Frontal cortex (tissue), 4 donors: ENCODE data around the gene CTPS1. TPM values are rescaled to one million over a fixed set of nuclear protein-coding genes. Genes with fewer than 3 reads are reported as not detected.

ENCODE experiments used
- DNase-seq, 2 donors: peaks; one replicate each; pipeline ENCODE4 v3.0.0; 2012; ENCODE audit warnings: low spot score in 2 of 2
- FAIRE-seq: peaks from 2 replicates; lab custom pipeline; 2012; peaks lifted over from hg19 to GRCh38; lab: Jason Lieb, UNC
- small RNA-seq: library from RNA; depleted of rRNA; stranded (forward); fragments of <200 nt; gene quantifications from one replicate; pipeline ENCODE3, GENCODE V24; 2014
- total RNA-seq: library from RNA; depleted of rRNA; stranded (reverse); fragments of >200 nt; gene quantifications from one replicate; pipeline ENCODE4 v1.2.3, GENCODE V29; 2014
- donor health status: control.
- donor health status: control.
- donor health status: control.

Gene CTPS1
- total RNA-seq, 1 donor from 2014 or later: 14.7 TPM

DNA sequence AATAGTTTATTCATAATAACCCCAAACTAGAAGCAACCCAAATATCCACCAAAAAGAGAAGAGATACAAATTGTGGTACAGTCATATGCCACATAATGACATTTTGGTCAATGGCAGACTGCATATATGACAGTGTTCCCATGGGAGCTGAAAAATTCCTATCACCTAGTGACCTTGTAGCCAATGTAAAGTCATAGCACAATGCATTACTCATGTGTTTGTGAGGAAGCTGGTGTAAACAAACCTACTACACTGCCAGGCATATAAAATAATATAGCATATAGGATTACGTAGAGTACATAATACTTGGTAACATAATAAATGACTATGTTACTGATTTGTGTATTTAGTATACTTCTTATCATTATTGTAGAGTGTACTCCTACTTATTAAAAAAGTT lies 71.5 kb downstream of the CTPS1 start:
- no peak for FAIRE-seq
- DNase-seq: no peak

DNA sequence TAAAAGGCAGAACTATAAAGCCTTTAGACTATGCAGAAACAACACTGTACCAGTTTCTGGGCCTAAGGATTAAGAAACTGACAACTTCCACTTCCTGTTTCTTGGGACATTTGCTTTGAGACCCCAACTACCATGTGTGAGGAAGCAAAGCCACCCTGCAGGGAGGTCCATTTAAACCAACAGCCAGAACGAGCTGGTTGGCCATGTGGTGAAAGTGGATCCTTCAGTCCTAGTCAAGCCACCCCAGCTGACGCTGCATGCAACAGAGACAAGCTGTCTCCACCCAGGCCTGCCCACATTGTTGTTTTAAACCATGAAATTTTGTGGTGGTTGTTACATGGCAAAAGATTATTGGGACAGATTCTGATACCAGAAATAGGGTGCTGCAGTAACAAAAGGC lies 73.8 kb downstream of the CTPS1 start:
- DNase-seq (no peak), FAIRE-seq (no peak)

DNA sequence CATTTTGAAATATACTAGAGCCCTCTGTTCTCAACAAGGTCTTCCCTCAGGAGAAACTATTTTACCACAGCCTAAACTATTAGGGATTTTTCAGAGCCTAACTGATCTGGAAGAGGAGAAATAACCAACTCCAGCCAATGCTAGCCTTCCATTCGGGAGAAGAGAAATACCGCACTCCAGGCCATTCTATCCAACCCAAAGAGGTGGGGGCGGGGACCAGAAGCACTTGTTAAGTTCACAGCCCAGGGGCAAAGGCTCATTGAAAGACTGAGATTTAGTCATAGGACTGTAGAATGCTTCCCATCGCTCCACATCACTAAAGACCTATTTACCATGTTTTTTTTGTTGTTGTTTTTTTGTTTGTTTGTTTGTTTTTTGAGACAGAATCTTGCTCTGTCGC lies 77.4 kb downstream of the CTPS1 start:
- FAIRE-seq (no peak), DNase-seq (no peak)

Small RNAs within 50 kb of the gene (small RNA-seq; reads per million reads assigned to genes)
- gene UBE2V1P8: not detected

Other genes with a start within 250 kb of the CTPS1 start
- 1.2 TPM for gene KCNQ4, start 195.9 kb upstream of the CTPS1 start, total RNA-seq
- under 0.01 TPM for gene CITED4, start 117.3 kb upstream of the CTPS1 start, total RNA-seq
- 0.82 TPM for gene SLFNL1, start 42.0 kb downstream of the CTPS1 start, total RNA-seq